ENCODE results near the gene BLOC1S3.
A peak's percentile ranks its signal among the peaks of the same experiment; 100 is the strongest.

BLOC1S3 gene

GRCh38 chr19:45151821-45152503 is 26.6 kb upstream of the BLOC1S3 start:
- Histone ChIP-seq H3K9me3 (no peaks in the 10 kb centered on the region), H3K27me3 (peaks cover 67% of the 10 kb centered on the region), H3K4me3 (ENCODE audit: low read depth in 1 of 2, low read length in 1 of 2) (peak overlapping the region; percentile 25 to 46), H3K27ac (no peak overlapping the region), H3K36me3 (peaks cover 14% of the 10 kb centered on the region), H3K4me1 (ENCODE audit: control insufficient read depth in 1 of 2, insufficient read depth in 1 of 2, low read depth in 1 of 2, low read length in 1 of 2) (peaks cover 23 to 26% of the 10 kb centered on the region in 2 experiments)
- no peak for TF ChIP-seq CTCF (IDR thresholded peaks at IDR 0.05)

GRCh38 chr19:45152504-45153338 is 25.9 kb upstream of the BLOC1S3 start:
- no peak overlapping the region for H3K27ac ChIP-seq
- no peaks in the 10 kb centered on the region for H3K9me3 ChIP-seq
- H3K27me3 ChIP-seq, result peaks cover 73% of the 10 kb centered on the region
- peak overlapping the region; percentile 25 to 46 for H3K4me3 ChIP-seq (ENCODE audit: low read depth in 1 of 2, low read length in 1 of 2)
- H3K36me3 ChIP-seq, result peaks cover 6% of the 10 kb centered on the region
- TF ChIP-seq CTCF (IDR thresholded peaks at IDR 0.05), result no peak
- H3K4me1 ChIP-seq (ENCODE audit: control insufficient read depth in 1 of 2, insufficient read depth in 1 of 2, low read depth in 1 of 2, low read length in 1 of 2), result peaks cover 23 to 26% of the 10 kb centered on the region in 2 experiments

GRCh38 chr19:45153339-45154063 is 25.1 kb upstream of the BLOC1S3 start:
- no peak for TF ChIP-seq CTCF (IDR thresholded peaks at IDR 0.05)
- no peak overlapping the region for H3K27ac ChIP-seq
- peaks cover 81% of the 10 kb centered on the region for H3K27me3 ChIP-seq
- peaks cover 23 to 26% of the 10 kb centered on the region in 2 experiments for H3K4me1 ChIP-seq (ENCODE audit: control insufficient read depth in 1 of 2, insufficient read depth in 1 of 2, low read depth in 1 of 2, low read length in 1 of 2)
- peak overlapping the region; percentile 25 to 46 for H3K4me3 ChIP-seq (ENCODE audit: low read depth in 1 of 2, low read length in 1 of 2)
- no peaks in the 10 kb centered on the region for H3K9me3 ChIP-seq
- peaks cover under 1% of the 10 kb centered on the region for H3K36me3 ChIP-seq

- Histone ChIP-seq H3K4me3 (ENCODE audit: low read depth in 1 of 2, low read length in 1 of 2) (no peak overlapping the region), H3K4me1 (ENCODE audit: control insufficient read depth in 1 of 2, insufficient read depth in 1 of 2, low read depth in 1 of 2, low read length in 1 of 2) (peaks cover 23 to 26% of the 10 kb centered on the region in 2 experiments), H3K27ac (no peak overlapping the region), H3K27me3 (peaks cover 89% of the 10 kb centered on the region), H3K36me3 (no peaks in the 10 kb centered on the region), H3K9me3 (no peaks in the 10 kb centered on the region)
- TF ChIP-seq CTCF (IDR thresholded peaks at IDR 0.05), result no peak
These were observed 24.3 kb upstream of the BLOC1S3 start for GRCh38 chr19:45154064-45154827.
